Left colon (tissue), 2 donors: ENCODE results near the gene PRM1. TPM values are rescaled to one million over a fixed set of nuclear protein-coding genes. Genes with fewer than 3 reads are reported as not detected.
A peak's percentile ranks its signal among the peaks of the same experiment; 100 is the strongest.
"Not testable (repeated sequence)": the region's sequence is repeated elsewhere in the genome, so short reads cannot be mapped to it uniquely, and the experiment has no call there.

ENCODE experiments used
- ATAC-seq: fragments of 200-7000 bp; cut with Tn5 transposase; one replicate; pipeline ENCODE4 v1.9.1; 2020; ENCODE audit warnings: mild to moderate bottlenecking, moderate library complexity
- DNase-seq, 2 donors: peaks; one replicate each; pipeline ENCODE4 v3.0.0-alpha.2; 2020
- intact Hi-C, 2 donors: fragments of 100-400 bp; cut with DNase I in 1 of 2; cut with micrococcal nuclease in 1 of 2; formaldehyde crosslinking; loops; one replicate each; pipeline versions ENCODE4 v1.11.2 to v1.14.0; 2022; cut with DNase I, micrococcal nuclease
- total RNA-seq, 2 donors: library from RNA; stranded (reverse); fragmentation: NEBNext Ultra II Directional; extraction: Animal tissue kit (Norgen Biotek cat#: 25700); gene quantifications; one replicate each; pipeline ENCODE4 v1.2.1, GENCODE V29; 2021
- donor health status: DM: no; HTN: no; CAD: no.
- donor health status: DM: yes; HTN: yes; CAD: no.

Gene PRM1
- total RNA-seq, 2 donors from 2014 or later, result not detected

DNA sequence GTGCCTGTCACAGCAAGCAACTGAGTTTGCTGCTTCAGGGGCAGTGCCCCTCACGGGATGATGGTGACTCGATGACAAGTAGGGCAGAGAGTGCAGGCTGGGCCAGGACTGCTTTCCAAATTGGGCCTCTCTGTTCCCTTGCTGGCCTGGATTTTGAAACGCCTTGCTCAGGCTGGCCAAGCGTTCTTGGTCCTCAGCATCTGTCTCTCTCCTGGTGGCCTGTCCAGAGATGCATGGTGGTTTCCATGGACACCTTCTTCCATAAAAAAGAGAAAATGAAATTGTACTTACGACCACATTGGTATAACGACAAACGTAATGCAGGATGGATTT is 19.4 kb upstream of the PRM1 start:
- DNase-seq (no peak), ATAC-seq (no peak)
- intact Hi-C loops, result no loop called here

DNA sequence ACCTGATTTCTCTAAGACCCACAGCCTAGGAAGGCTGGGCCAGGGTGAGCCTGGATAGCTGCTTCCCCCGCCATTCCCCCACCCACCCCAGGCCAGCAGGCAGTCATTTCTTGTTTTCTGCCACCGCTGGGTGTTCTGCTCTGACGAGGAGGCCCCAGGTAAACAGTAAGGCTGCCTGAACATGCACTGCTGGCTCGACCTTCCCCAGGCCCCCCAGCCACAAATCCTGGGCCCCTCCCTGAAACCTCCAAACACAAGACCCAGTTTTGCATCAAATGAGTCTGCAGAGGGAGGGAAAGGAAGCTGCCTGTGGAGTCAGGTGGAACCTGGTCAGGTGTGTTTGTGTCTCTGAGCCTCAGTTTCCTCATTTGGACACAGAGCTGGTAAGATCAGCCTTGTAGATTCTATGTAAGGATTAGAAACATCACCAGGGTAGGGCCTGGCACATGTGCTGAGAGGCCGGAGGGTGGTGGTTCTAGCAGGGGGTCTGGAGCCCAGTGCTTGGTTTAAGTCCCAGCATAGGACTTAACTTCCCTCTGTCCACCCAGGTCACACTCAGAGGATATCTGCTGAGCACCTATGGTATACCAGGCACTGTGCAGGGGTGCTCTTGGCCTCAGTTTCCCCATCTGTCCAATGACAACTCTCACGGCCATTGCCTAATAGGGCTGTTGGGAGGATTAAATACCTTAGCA is 18.9 kb upstream of the PRM1 start:
- no peak for DNase-seq
- intact Hi-C loops, result no loop called here
- ATAC-seq, result no peak

DNA sequence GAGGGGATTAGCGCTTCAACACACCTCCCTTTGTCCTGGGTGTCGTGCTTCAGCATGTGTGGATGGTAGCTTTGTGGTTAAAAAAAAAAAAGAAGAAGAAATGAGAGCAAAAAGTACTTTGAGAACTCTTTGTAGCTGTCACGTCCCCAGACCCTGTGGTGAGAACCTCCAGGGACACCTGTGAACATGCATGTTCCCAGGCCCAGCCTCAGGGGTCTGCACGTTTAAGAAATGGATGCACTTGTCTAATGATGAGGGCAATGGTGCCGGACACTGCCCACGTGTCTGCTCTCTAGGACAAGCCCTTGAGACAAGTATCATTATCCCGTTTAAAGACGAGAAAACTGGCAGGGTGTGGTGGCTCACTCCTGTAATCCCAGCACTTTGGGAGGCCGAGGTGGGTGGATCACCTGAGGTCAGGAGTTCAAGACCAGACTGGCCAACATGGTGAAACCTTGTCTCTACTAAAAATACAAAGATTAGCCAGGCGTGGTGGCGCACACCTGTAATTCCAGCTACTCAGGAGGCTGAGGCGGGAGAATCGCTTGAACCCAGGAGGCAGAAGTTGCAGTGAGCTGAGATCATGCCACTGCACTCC is 17.9 kb upstream of the PRM1 start:
- intact Hi-C loops, ATAC-seq, DNase-seq: not testable (repeated sequence)

DNA sequence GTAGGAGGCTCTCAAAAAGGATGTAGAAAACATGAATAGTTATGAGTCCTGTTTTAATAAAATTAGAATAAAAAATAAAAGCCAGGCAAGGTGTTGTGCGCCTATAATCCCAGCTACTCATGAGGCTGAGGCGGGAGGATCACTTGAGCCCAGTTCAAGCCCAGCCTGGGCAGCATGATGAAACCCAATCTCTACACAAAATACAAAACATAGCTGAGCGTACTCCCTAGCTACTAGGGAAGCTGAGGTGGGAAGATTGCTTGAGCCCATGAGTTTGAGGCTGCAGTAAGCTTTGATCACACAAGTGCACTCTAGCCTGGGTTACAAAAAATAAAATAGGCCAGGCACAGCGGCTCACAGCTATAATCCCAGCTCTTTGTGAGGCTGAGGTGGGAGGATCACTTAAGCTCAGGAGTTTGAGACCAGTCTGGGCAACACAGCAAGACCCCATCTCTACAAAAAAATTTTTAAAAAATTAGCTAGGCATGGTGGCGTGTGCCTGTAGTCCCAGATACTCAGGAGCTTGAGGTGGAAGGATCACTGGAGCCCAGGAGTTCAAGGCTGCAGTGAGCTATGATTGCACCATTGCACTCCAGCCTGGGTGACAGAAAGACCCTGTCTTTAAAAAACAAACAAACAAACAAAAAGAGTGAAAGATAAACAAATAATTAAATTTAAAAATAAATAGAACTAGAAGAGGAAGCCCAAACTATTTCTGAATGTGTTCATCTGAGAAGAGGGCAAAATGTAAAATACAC is 17.2 kb upstream of the PRM1 start:
- intact Hi-C loops, result no loop called here
- DNase-seq (no peak), ATAC-seq (no peak)

DNA sequence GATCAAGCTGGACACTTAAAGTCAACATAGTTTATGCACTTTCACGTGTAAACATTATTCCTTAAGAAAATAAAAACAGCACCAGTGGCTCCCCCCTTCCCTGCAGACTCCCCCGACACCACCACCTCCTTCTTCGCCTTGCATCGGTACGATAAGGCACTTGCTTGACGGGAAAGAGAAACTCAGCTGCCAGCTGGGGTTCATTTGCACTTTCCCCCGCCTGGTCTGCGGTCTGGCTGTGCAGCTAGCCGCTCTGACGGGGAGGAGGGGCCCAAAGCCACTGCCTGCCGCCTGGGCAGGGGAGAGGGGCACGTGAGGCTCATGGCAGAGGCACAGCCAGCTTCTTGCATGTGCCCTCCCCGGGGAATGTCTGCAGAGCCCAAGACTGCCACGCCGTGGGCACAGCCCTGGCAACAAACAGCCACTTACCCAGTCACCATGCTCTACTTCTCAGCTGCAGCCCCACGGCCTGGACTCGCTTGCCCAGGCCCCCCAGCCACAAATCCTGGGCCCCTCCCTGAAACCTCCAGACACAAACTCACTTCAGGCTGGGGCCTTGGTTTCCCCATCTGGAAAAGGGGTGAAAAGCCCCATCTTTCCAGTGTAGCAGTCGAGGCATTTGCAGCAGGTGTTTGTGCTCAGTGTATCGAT is 16.5 kb upstream of the PRM1 start:
- ATAC-seq (peak; percentile 92), DNase-seq (peak; percentile 74 to 75)
- intact Hi-C loops, result no loop called here

DNA sequence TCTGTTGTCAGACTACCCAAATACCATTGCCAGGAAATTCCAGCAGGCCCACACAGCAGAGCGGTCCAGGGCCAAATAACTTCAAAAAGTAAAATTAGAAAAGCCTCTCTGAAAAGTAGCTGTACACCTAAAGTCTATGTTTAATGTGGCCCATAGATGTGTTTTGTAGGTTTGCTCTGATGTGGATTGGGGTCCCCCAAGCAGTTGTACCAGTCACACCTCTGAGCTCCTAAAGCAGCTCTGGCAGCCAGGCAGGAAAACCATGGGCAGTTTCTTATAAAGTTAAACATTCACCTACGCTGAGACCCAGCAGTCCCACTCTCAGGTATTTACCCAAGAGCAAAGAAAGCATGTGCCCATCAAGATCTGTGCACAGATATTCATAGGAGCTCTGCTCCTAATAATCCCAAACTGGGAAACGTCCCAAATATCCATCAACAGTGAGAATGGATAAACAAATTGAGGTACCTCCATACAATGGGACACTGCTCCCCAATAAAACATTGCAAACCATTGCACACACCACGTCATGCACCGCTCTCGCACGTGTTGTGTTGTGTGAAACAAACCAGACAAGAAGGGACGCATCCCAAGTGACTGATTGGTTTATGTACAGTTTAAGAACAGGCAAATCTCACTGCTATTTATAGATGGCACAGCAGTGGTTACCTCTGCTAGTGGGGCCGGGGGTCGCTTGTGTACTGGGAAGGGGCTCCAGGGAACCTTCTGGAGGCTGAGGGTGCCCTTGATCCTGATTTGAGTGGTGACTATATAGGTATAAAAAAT is 15.8 kb upstream of the PRM1 start:
- intact Hi-C loops, result no loop called here
- ATAC-seq (peak; percentile 35), DNase-seq (no peak)

DNA sequence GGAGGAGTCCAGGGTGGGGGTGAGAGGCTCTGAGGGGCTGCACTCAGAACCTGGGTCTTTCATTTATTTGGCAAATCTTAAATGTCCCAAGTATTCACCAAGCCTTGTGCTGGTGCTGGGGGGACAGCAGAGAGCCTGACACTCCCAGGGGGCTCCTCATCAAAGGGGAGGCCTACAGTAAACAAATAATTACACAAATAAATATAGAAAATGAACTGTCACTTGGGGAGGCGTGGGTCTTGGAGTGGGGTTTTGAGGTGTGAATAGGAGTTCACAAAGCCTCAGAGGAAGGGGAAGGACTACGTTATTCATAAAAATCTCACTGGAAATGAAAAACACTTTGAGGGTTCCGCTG is 15.2 kb upstream of the PRM1 start:
- DNase-seq (no peak), ATAC-seq (no peak)
- intact Hi-C loops, result no loop called here

DNA sequence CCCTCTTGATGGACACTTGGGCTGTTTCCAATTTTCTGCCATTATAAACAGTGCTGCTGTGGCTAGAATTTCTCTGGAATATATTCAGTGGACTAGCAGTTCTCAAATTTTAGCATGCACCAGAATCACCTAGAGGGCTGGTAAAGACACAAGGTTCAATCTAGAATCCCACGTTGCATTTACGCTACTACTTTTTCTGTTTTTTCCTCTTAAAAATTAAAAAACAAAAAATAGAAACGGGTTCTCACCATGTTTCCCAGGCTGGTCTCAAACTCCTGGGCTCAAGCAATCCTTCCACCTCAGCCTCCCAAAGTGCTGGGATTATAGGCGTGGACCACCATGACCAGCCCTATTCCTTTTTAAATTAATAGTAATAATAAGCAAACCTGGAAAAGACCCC is 14.5 kb upstream of the PRM1 start:
- ATAC-seq (no peak), DNase-seq (no peak)
- intact Hi-C loops, result no loop called here

DNA sequence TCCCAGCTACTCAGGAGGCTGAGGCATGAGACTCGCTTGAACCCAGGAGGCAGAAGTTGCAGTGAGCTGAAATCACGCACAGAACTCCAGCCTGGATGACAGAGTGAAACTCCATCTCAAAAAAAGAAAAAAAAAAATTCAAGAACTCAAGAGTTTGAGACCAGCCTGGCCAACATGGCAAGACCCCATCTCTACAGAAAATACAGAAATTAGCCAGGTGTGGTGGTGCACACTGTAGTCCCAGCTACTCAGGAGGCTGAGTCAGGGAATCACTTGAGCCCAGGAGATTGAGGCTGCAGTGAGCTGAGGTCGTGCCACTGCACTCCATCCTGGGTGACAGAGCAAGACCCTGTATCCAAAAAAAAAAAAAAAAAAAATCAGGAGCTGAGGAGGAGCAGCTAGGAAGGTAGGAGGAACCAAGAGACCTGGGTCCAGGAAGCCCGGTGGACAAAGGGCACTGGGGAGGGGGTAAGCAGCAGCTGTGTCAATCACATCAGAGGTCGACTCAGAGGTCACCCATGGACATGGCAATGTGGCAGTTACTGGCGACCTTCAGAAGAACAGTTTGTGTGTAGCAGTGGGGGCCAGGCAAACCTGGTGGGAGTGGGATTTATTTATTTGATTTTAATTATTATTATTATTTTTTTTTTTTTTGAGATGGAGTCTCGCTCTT is 11.1 kb upstream of the PRM1 start:
- no peak for ATAC-seq
- intact Hi-C loops, result no loop called here

DNA sequence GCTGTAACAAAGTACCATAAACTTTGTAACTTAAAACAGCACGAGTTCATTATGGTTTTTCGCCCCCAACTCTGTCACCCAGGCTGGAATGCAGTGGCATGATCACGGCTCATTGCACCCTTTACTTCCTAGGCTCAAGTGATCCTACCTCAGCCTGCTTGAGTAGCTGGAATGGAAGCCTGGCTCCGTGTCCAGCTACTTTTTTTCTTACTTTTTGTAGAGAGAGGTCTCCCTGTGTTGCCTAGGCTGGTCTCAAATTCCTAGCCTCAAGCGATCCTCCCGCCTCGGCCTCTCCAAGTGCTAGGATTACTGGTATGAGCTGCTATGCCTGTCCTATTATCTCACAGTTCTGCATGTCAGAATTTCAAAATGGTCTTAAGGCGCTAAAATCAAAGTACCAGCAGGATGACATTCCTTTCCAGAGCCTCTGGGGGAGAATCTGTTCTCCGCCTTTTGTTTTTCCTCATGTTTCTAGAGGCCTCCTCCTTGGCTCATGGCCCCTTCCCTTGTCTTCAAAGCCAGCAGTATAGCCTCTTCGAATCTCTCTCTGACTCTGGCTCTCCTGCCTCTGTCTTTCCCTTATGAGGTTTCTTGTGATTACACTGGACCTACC is 10.1 kb upstream of the PRM1 start:
- intact Hi-C loops, result no loop called here
- no peak for DNase-seq

More for the DNA sequence above, 11.1 kb upstream of the PRM1 start:
- no peak for DNase-seq

DNA sequence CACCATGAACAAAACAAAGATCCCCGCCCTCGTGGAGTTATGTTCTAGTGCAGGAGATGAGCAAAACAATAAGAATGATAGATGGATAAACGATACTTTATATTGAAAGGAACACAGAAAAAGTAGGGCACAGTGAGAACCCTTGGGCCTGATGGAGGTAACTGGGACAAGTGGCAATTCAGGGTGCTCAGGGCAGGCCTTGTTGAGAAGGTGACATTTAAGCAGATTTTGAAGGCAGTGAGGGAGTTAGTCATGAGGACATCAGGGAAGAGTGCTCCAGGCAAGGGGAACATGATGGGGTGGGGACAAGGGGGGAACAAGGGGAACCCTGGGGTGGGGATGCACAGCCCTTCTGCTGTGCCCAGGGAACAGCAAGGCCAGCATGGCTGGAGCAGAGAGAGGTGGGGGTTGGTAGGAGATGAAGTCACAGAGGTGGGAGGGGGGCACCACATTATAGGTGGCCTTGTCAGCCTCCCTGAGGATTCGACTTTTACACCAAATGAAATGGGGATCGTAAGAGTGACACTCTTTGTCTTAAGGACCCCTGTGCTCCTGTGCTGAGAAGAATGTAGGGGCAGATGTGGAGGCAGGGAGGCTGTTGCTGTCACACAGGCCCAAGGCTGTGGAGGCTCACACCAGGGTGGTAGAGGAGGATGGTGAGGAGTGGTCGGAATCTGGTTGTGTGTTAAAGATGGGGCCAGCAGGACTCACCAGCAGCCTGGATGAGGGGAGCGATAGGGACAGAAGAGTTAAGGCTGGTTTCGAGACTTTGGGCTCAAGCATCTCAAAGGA is 9.2 kb upstream of the PRM1 start:
- intact Hi-C loops, result no loop called here
- DNase-seq (no peak), ATAC-seq (no peak)

More for the DNA sequence above, 10.1 kb upstream of the PRM1 start:
- ATAC-seq, result no peak

DNA sequence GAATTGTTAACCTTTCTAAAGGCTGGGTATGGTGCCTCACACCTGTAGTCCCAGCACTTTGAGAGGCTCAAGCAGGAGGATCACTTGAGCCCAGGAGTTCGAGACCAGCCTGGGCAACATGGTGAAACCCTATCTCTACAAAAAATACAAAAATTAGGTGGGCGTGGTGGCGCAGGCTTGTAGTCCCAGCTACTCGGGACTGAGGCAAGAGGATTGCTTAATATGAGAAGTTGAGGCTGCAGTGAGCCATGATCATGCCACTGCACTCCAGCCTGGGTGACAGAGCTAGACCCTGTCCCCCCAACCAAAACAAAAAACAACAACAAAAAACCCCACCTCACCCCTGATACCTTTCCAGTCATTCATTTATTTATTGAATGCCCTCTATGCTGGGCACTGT is 8.6 kb upstream of the PRM1 start:
- ATAC-seq, DNase-seq, intact Hi-C loops: not testable (repeated sequence)

DNA sequence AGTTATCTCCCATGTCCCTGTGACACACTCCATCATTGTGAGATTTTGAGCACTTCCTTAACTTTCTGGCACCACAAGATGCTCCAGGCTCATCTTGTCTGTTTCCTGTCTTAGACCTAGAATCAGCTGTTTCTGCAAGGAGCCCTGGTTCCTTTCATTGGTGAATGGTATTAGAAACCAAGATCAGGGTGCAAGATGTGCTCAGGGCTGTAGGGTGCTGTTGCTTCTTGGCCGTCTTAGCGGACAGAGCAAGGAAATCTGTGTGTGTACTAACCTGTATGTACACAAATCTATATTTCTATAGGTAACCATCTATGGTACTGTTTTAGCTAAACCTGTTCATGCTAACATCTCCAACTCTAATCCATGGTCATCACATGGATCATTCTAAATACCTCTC is 8.1 kb upstream of the PRM1 start:
- DNase-seq, result no peak
- ATAC-seq, result no peak
- intact Hi-C loops, result no loop called here

DNA sequence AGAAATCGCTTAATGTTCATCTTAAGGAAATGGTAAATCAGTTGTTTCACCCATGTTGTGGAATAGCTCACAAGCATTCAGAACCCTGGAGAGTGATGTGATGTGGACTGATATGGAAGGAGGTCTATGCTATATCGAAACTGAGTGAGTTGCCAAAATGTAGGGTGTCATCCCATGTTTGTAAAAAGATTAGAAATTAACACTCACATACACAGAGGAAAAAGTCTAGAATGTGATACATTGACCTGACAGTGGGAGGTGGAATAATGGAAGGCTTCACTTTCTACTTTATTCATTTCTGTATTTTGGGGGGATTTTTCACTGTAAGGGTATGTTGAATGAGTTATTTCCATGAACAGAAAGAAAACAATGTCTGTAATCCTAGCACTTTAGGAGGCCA is 4.7 kb upstream of the PRM1 start:
- intact Hi-C loops, result no loop called here
- no peak for DNase-seq
- no peak for ATAC-seq

DNA sequence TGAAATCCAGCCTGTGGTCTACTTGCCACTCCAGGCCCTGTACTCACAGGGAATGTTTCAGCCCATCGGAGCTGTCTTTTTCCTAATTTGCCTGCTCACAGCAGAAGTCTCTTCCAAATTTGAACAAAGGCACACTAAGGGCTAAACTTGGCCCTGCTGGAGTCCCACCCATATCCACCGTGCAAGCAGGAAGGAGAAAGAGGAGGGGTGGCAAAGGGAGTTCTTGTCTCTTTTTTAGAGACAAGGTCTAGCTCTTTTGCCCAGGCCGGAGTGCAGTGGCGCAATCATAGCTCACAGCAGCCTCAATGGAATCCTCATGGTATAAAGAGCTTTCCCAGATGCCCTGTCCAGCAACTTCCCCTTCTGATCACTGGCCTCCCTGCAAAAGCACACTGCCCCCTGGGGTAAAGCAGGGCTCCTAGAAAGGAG is 2.7 kb upstream of the PRM1 start:
- DNase-seq, result no peak
- no peak for ATAC-seq
- intact Hi-C loops, result no loop called here

DNA sequence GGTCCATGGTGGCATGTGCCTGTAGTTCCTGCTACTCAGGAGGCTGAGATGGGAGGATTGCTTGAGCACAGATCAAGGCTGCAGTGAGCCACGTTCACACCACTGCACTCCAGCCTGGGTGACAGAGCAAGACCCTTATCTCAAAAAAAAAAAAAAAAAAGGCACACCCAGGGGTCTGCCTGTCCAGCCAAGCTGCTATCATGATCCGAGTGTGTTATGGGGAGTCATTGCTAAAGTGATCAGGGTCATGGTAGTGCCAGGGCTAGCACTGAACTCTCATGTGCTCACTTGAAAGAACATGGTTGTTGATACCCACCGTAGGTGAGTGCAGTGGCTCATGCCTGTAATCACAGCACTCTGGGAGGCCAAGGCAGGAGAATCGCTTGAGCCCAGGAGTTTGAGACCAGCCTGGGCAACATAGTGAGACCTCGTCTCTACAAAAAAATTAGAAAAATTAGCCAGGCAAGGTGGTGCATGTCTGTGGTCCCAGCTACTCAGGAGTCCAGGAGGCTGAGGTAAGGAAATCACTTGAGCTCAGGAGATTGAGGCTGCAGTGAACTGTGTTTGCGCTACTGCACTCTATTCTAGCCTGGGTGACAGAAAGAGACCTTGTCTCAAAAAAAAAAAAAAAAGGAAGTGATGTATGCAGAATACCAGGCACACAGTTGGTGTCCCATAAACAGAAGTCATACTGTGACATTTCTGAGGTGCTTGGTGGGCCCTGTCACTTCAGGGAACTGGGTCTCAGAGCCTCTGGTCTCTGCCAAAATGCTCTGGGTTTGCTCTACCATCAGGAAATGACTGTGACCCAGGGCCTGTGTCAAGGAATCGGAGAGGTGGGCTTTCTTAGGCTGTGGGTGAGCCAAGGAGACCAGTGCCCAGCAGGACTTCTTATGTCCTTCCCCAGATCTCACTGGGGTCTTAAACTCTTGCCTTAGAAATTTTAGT is 2.2 kb downstream of the PRM1 start:
- intact Hi-C loops, result no loop called here
- DNase-seq (no peak), ATAC-seq (peak; percentile 34)
